Measurements from ENCODE around the gene BATF3. TPM values are rescaled to one million over a fixed set of nuclear protein-coding genes. Genes with fewer than 3 reads are reported as not detected.
"Not testable (repeated sequence)": the region's sequence is repeated elsewhere in the genome, so short reads cannot be mapped to it uniquely, and the experiment has no call there.

The BATF3 gene
- total RNA-seq, 2 donors from 2014 or later, result 0.92 to 1.1 TPM

DNA sequence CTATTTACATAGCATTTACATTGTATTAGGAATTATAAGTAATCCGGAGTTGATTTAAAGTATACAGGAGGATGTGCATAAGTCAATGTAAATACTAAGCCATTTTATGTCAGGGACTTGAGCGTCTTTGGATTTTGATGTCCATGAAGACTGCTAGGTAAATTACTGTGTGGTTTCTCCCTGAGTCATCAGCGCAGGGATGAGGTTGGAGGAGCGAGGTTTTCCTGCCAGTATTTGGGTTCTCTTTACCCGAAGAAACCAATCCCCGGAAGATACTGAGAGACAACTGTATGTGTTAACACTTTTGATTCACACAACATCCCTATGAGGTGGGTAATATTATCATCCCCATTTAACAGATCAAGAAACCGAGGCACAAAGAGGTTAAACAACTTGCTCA, 29.3 kb downstream of the BATF3 start:
- ATAC-seq, result no peak
- intact Hi-C loops (cut with DNase I, micrococcal nuclease), result loop anchor here in 1 of 2 donors (10.0 kb wide), 1 partner anchor 114 kb away; no protein-coding TSS in a partner anchor
- no peak for DNase-seq

DNA sequence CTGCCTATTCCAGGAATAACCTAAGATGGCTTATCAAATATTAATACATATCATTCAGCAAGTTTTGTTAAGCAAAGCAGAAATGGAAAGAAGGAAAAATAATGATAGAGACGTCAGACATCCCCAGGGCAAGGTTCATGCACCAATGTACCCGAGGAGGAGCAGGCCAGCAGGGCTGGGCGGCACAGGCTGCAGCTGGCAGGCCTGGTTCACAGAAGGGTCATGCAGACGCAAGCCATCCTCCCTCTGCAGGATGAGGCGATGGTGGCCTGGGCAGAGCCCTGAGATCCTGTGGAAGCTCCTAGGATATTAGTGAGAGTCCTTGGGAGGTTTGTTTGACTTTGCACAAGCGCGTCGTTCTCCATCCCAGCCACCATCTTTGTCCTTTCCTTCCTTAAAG, 30.0 kb downstream of the BATF3 start:
- DNase-seq, result no peak
- no peak for ATAC-seq
- intact Hi-C loops (cut with DNase I, micrococcal nuclease), result no loop called here

- no peak for DNase-seq
- intact Hi-C loops (cut with DNase I, micrococcal nuclease), result no loop called here
- ATAC-seq, result no peak
Measured at GRCh38 chr1:212669102-212669501, 30.5 kb downstream of the BATF3 start.

GRCh38 chr1:212668477-212668876, 31.2 kb downstream of the BATF3 start:
- DNase-seq, result no peak
- intact Hi-C loops (cut with DNase I, micrococcal nuclease), result no loop called here
- ATAC-seq, result no peak

GRCh38 chr1:212667223-212668139, 32.2 kb downstream of the BATF3 start:
- intact Hi-C loops (cut with DNase I, micrococcal nuclease), result no loop called here
- no peak for ATAC-seq
- peak in 1 of 2 donors; percentile 42 for DNase-seq

GRCh38 chr1:212666116-212666775, 33.4 kb downstream of the BATF3 start:
- ATAC-seq, result no peak
- intact Hi-C loops (cut with DNase I, micrococcal nuclease), result no loop called here
- DNase-seq, result no peak

GRCh38 chr1:212665241-212666115, 34.2 kb downstream of the BATF3 start:
- intact Hi-C loops (cut with DNase I, micrococcal nuclease), result no loop called here
- DNase-seq, result peak; percentile 72 to 87
- peak; percentile 99 for ATAC-seq

- no peak for ATAC-seq
- DNase-seq, result no peak
- intact Hi-C loops (cut with DNase I, micrococcal nuclease), result no loop called here
Measured at GRCh38 chr1:212664409-212665199, 35.0 kb downstream of the BATF3 start.

DNA sequence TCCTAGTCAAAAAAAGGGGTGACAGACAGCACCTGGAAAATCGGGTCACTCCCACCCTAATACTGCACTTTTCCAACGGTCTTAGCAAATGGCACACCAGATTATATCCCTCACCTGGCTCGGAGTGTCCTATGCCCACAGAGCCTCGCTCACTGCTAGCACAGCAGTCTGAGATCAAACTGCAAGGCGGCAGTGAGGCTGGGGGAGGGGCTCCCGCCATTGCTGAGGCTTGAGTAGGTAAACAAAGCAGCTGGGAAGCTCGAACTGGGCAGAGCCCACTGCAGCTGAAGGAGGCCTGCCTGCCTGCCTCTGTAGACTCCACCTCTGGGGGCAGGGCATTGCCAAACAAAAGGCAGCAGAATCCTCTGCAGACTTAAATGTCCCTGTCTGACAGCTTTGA, 41.4 kb downstream of the BATF3 start:
- ATAC-seq; intact Hi-C loops (cut with DNase I, micrococcal nuclease); DNase-seq: not testable (repeated sequence)

DNA sequence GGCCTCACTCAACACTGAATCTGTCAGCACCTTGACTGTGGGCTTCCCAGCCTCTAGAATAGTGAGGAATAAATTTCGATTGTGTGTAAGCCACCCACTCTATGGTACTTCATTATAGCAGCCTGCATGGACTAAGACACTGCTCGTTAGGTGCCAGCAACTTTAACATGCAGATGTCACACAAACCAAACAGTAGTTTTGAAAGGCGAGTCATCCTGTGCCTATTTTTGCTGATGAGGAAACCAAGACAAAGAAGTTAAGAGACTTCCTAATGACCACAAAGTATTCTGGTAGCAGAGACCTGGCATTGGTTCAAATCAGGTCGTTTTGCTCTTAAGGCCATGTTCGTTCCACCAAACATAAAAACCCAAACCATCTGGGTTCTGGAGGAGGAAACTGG, 42.9 kb downstream of the BATF3 start:
- no peak for DNase-seq
- ATAC-seq, result no peak
- intact Hi-C loops (cut with DNase I, micrococcal nuclease), result no loop called here

- ATAC-seq, result no peak
- intact Hi-C loops (cut with DNase I, micrococcal nuclease), result no loop called here
- no peak for DNase-seq
Measured at GRCh38 chr1:212655668-212656440, 43.8 kb downstream of the BATF3 start.

DNA sequence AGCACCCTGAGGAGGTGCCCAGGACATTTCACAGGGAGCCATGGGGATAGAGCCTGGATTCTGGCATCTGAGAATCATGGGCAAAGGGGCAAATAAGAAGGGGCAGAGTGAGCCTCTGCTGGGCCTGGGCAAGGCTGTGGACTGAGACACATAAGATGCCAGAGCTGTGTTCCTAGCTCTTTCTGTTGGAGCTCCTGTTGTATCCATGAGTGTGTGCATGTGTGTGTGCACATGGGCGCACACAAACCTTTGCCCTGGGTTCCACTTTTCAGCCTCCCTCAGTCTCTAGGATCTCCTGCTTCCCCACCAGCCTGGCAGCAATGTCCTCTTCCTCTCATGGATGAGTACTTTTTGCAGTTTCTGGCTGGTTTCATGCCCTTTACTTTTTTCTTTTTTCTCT, 47.0 kb downstream of the BATF3 start:
- no peak for ATAC-seq
- intact Hi-C loops (cut with DNase I, micrococcal nuclease), result no loop called here
- DNase-seq, result no peak

DNA sequence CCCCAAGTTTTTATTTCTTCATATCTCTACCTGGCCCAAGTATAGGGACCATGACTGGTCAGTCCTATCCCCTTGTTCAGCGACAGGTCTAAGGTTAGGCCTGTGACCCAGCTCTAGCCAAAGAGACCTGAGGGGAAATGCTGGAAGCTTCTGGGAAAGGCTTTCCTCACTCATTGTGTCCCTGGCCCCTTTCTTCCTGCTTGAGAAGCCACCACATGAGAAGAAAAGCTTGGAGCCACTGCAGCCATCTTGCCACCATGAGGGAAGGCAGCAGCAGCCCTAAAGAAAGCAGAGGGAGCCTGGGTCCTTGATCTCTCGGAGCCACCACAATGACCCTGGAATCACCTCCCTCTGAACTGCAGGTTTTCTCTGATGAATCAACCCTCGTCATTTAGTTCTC, 47.7 kb downstream of the BATF3 start:
- ATAC-seq, result no peak
- DNase-seq, result no peak
- intact Hi-C loops (cut with DNase I, micrococcal nuclease), result no loop called here

DNA sequence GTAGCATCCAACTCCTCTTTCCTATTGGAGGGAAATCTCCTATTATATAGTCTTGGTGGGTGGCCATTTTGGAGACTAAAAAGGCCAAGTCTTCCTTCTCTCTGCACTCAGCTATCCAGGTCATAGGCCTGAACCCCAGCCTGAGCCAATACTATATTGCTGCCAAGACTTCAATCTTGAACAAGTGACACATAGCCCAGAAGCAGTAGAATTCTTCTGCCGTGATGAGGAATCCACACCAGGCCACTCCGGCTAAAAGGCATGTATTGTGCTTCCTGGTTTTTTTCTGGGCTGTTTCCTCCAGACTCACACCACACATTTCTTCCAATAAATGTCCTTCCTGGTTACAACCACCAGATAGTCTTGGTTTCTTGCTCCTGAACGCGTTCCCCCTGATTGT, 48.1 kb downstream of the BATF3 start:
- ATAC-seq (no peak), DNase-seq (no peak)
- intact Hi-C loops (cut with DNase I, micrococcal nuclease), result no loop called here

- intact Hi-C loops (cut with DNase I, micrococcal nuclease), result no loop called here
- no peak for DNase-seq
- no peak for ATAC-seq
Measured at GRCh38 chr1:212650228-212650627, 49.4 kb downstream of the BATF3 start.

DNA sequence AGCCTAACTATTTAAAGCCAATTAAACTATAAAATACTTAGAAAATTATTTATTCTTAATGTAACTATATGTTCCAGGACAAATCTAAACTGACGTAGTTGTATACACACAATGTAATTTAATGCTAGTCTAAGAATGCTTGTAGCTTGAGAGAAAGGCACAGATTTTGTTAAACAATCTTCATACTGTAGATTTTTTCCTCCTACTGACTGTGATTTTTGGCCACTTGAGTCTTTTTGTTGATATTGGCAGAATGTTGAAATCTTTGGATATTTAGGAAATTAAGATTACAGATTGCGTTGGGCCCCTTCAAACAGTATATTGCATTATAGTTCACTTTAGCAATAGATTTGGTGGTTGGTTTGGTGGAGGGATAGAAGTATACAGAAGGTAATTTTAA, 50.6 kb downstream of the BATF3 start:
- ATAC-seq (no peak), DNase-seq (no peak)
- intact Hi-C loops (cut with DNase I, micrococcal nuclease), result no loop called here

GRCh38 chr1:212648431-212648830, 51.2 kb downstream of the BATF3 start:
- ATAC-seq (no peak), DNase-seq (no peak)
- intact Hi-C loops (cut with DNase I, micrococcal nuclease), result no loop called here

GRCh38 chr1:212647004-212647403, 52.6 kb downstream of the BATF3 start:
- no peak for ATAC-seq

More at GRCh38 chr1:212647004-212647403, 52.6 kb downstream of the BATF3 start:
- no peak for DNase-seq
- intact Hi-C loops (cut with DNase I, micrococcal nuclease), result no loop called here
